GM19023 (cell line): ENCODE results near the gene MED26.
"Not testable (repeated sequence)": the region's sequence is repeated elsewhere in the genome, so short reads cannot be mapped to it uniquely, and the experiment has no call there.

ENCODE experiments used
- ATAC-seq: cut with Tn5 transposase; IDR thresholded peaks from one replicate; pipeline ENCODE4 v1.9.1; 2021; ENCODE audit warnings: mild to moderate bottlenecking, moderate library complexity; ENCODE audit not compliant: unreplicated experiment

The MED26 gene

GRCh38 chr19:16543734-16544133 lies 84.3 kb downstream of the MED26 start:
- not testable (repeated sequence) for ATAC-seq

DNA sequence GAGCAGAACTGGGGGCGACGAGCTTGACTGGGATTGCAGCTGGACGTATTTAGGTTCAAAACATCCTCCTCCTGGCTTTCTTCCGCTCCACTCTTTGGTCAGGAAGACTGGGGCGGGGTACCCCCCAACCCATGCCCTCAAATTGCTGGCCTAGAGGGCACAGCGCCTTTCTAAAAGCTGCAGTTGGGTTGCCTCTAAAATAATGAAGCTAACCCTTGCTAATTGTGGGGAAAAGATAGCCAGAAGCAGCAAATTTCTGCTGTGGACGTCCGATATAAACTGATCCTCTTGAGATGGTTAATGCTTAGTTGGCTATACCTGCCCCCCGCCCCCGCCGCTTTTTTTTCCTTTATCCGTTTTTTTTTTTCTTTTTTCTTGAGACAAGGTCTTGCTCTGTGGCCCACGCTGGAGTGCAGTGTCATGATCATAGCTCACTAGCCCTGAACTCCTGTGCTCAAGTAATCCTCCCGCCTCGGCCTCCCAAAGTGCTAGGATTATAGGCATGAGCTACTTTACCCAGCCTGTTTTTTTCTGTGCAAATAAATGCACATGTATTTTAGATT lies 85.0 kb downstream of the MED26 start:
- no peak for ATAC-seq

GRCh38 chr19:16542045-16542909 lies 85.7 kb downstream of the MED26 start, which contains the start of gene CHERP:
TSS of gene CHERP (minus strand) at chr19:16542437. CDS start at chr19:16542378, 59 bp downstream.
- ATAC-seq = peak; percentile 74

GRCh38 chr19:16541526-16542044 lies 86.4 kb downstream of the MED26 start:
- no peak for ATAC-seq

- ATAC-seq = no peak
Measured at GRCh38 chr19:16540948-16541347, 87.1 kb downstream of the MED26 start.

GRCh38 chr19:16537111-16537510 lies 90.9 kb downstream of the MED26 start:
- ATAC-seq = no peak

DNA sequence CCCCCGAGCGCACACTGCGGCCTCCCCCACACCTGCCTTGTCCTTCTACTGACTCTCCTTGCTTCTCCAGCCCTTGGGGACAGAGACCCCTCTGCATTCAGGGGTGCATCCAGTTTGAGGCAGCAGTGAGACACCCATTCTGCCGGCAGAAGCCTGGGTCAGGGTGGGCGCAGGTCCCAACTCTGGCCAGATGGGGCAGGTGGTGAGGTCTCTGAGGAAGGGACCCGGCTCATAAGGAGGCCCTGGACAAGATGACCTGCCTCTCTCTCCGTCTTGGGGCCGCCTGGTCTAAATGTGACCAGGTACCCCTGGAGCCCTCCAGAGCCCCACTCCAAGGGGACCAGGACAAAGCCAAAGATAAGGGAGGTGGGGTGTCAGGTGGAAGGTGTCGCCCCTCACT lies 91.9 kb downstream of the MED26 start:
- no peak for ATAC-seq

DNA sequence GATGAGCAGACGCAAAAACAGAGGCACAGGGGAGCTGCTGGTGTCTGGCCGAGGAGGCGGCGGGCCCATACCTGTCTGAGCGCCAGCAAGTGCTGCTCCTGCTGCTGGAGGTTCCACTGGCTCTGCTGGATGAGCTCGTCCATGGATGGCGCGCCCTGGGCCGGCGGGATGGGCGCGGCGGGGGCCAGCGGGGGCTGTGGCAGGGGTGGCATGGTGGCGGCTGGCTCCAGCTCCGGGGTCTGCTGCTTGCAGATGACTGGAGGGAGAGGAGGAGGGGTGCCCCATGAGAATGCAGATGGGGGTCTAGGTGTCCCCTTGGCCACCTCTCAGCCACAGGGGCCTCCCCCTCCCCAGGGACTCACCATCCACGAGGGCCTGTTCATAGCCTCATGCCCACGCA lies 92.6 kb downstream of the MED26 start:
- ATAC-seq = no peak

DNA sequence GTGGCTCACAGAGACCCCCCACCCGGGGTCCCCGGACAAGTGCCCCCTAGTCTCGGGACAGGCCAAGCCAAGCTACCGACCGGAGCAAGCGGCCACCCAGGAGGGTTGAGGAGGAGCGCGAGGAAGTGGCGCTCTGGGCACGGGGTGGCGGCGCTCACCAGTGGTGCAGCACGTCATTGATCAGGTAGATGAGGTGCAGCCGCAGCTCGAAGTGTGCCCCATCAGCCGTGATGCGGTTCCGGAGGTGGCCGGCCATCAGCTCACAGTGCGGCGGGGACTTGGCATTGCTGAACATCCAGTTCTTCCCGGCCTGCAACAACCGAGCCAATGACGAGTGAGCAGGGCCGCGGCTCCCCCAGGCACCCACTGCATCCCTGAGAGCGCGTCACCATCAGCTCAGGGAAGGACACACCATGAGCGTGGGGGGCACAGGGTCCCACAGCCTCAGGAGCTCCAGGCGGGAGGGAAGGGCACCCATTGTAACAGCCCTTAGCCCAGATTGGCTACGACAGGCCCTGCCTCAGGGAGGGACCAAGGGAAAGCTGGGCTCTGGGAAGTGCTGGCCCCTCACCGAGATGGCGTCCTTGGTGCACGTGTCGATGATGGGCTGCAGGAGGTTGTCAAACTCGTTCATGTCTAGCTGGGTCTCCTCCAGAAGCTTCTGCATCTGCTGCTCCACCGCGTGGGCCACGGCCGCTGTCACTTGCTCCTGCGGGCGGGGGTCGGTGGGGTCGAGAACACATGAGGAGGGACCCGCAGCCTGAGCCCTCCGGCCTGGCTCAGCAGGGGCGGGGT lies 95.4 kb downstream of the MED26 start:
- no peak for ATAC-seq

GRCh38 chr19:16531380-16531669 lies 96.7 kb downstream of the MED26 start:
- ATAC-seq = no peak

GRCh38 chr19:16530540-16531379 lies 97.2 kb downstream of the MED26 start:
- ATAC-seq = no peak

- no peak for ATAC-seq
Measured at GRCh38 chr19:16529466-16530144, 98.4 kb downstream of the MED26 start.

DNA sequence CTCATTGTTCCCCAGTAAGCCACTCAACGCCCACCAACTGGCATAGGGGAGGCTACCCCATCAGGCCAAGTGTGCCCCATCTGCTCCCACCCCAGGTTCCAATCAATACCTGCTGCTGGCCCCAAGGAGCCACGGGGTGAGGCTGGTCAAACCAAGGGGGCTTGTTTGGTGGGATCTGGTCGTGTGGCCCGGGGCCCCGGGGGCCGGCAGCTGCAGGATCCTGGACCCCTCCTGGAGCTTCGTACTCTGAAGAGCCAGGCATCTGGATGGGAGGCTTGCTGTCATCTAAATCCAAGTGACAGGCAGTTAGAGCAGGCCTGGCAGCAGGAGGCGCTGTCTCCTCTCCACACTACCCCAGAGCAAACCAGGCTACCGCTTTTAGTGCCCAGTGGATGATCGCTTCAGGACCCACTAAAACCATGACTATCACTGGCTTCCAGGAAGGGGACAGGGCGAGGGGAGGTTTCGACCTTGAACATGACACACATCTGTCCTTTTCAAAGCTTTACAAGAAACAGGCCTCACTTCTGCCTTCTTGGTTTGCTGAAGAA lies 100.0 kb downstream of the MED26 start:
- no peak for ATAC-seq

DNA sequence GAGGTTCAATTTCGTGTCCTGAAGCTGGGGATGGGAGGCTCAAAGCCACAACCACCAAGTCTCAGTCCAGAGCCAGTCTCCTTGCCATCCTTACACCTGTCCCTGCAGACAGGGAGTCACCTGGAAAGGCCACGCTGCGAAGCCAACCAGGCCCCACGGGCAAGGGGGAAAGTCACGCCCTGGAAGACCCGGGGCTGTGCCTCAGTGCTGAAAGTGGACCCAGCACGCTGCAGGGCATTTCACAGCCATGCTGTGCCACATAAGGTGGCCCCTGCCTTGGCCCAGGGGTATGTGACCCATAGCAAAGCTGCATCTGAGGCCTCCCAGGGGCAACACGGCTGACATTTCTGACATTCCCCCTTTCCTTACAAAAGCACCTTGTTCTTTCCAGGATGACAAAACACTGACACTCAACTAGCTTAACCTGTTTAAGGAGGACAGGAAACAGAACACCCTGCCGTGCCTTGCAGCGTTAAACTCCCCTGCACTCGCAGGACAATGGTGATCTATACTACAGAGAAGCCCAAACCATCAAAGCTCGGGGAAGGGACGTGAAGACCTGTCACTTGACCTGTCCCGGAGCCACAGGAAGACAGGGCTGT lies 100.6 kb downstream of the MED26 start:
- no peak for ATAC-seq

GRCh38 chr19:16525751-16526481 lies 102.1 kb downstream of the MED26 start:
- no peak for ATAC-seq

DNA sequence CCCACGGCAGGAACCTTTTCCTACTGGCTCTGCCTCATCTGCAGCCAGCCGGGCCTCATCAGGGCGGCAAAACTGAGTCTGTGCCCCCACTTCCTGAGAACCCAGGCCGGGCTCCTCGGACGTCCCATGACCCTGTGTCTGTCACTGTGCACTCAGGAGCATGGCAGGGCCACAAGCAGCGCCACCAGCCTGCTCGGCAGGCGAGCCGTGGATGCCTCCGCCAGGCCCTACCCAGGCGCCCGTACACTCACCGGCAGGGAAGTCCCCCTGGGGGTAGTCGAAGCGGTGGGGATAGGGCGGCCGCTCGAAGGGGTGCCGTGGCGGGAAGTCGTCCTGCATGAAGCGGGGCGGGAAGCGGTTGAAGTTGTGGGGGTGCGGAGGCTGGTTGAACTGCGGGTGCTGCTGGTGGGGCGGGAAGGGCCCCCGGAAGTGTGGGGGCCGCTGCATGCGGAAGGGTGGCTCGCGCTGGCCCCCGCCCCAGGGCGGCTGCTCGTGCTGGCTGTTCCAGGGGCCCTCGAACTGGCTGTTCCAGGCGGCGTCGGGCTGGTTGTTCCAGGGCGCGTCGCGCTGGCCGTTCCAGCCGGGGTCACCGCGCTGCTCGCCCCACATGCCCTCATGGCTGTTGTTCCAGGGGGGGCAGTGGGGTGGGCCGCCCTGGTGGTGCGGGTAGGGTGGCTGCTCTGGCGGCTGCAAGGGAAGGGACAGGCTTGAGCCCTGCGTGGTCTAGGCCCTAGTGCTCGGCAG lies 102.8 kb downstream of the MED26 start:
- no peak for ATAC-seq
